ENCODE measurements around the gene FHOD3. TPM values are rescaled to one million over a fixed set of nuclear protein-coding genes. Genes with fewer than 3 reads are reported as not detected.

Gene FHOD3
- total and polyA plus RNA-seq, 2 of the 4 experiments (the other 2 are of a cell fraction), result 14.6 to 16.0 TPM

- DNase-seq, result no peak
- H4K20me1 ChIP-seq (ENCODE audit: insufficient read depth, low read length), result no peaks in the 10 kb centered on the region
- no peak overlapping the region for H4K8ac ChIP-seq (ENCODE audit: low read depth in 2 of 2, low read length in 2 of 2)
- no peak for ATAC-seq (ENCODE audit: low read depth)
- WGBS, 2 experiments (ENCODE audit: extremely low coverage in 2 of 2, insufficient read length in 1 of 2), result 69% methylated on average over 2 of the region's 8 CpGs; no CpG with 5 or more reads in 1 of the 2 experiments
- no peak overlapping the region for H3K9ac ChIP-seq (ENCODE audit: low read depth, low read length)
- H3K4me2 ChIP-seq (ENCODE audit: low read depth, low read length), result no peak overlapping the region
- peaks cover 6% of the 10 kb centered on the region for H3K4me1 ChIP-seq (ENCODE audit: control insufficient read depth, insufficient read depth, low read length)
- dilution Hi-C loops (cut with HindIII; ENCODE audit: low sequenced_read_pairs, unreplicated experiment), result no loop called here
- H2BK120ac ChIP-seq (ENCODE audit: low read depth, low read length), result no peak overlapping the region
- H3K27ac ChIP-seq (ENCODE audit: insufficient read depth, low read length), result no peak overlapping the region
- POLR2A ChIA-PET (ENCODE audit: unreplicated experiment), result interaction anchor here (0.6 kb wide), 1 partner anchor 142 kb away, joined by 3 read pairs; no protein-coding TSS in a partner anchor
- H3K18ac ChIP-seq (ENCODE audit: low read depth, low read length), result no peak overlapping the region
- H3K56ac ChIP-seq (ENCODE audit: extremely low read depth, insufficient read depth, low read length), result no peak overlapping the region
- H2BK5ac ChIP-seq (ENCODE audit: low read depth, low read length, poor library complexity, severe bottlenecking), result no peak overlapping the region
- peaks cover 7% of the 10 kb centered on the region in 2 experiments; a peak in 2 of 4 replicates for H3K79me1 ChIP-seq (ENCODE audit: low read depth in 1 of 2, low read length in 2 of 2)
- no peak overlapping the region for H3K23ac ChIP-seq (ENCODE audit: low read depth, low read length)
- no peaks in the 10 kb centered on the region for H3K27me3 ChIP-seq (ENCODE audit: control insufficient read depth, insufficient read depth, low read length)
- no peak overlapping the region for H4K91ac ChIP-seq (ENCODE audit: insufficient read depth, low read depth, low read length)
- CTCF ChIA-PET, result interaction anchor here (0.7 kb wide), 1 partner anchor 23 kb away, joined by 3 read pairs; no protein-coding TSS in a partner anchor
- no peak overlapping the region for H4K5ac ChIP-seq (ENCODE audit: low read depth, low read length)
- H2AFZ ChIP-seq (replicated peaks; ENCODE audit: low read length, poor library complexity), result no peak overlapping the region
- H3K9me3 ChIP-seq (ENCODE audit: control insufficient read depth, insufficient read depth, low read length), result no peaks in the 10 kb centered on the region
- intact Hi-C loops (cut with micrococcal nuclease), result no loop called here
- no peaks in the 10 kb centered on the region for H3K36me3 ChIP-seq (ENCODE audit: control insufficient read depth, insufficient read depth, low read length)
- H2BK20ac ChIP-seq (ENCODE audit: low read depth, low read length), result no peak overlapping the region
- no peak overlapping the region for H3K4ac ChIP-seq (ENCODE audit: low read depth, low read length)
- TF ChIP-seq SMC3 (IDR thresholded peaks at IDR 0.05; ENCODE audit: low read depth, low read length) (no peak), CHD1 (IDR thresholded peaks at IDR 0.05; ENCODE audit: low read depth, low read length) (no peak)
- no peak overlapping the region for H3K14ac ChIP-seq (replicated peaks; ENCODE audit: low read depth, low read length)
- no peak overlapping the region for H3K4me3 ChIP-seq (ENCODE audit: insufficient read depth, low read depth, low read length)
- H2BK15ac ChIP-seq (ENCODE audit: low read depth, low read length), result no peak overlapping the region
- no peak overlapping the region; the same call in 1 of the 2 replicates for H2AK5ac ChIP-seq (ENCODE audit: low read depth, low read length)
- H2AK9ac ChIP-seq (replicated peaks; ENCODE audit: low read depth, low read length, poor library complexity), result no peak overlapping the region
- no TSS peak for BruUV-seq (replicated peaks)
- in situ Hi-C loops (cut with MboI; ENCODE audit: low sequenced_read_pairs), result no loop called here
- peaks cover 4% of the 10 kb centered on the region; the same call in 1 of the 2 replicates for H3K9me1 ChIP-seq (ENCODE audit: insufficient read depth, low read length)
Measured at GRCh38 chr18:36338403-36338933, 41.0 kb downstream of the FHOD3 start.

Data from IMR-90 (cell line).